Keratinocyte (primary cell): ENCODE results near the gene FBXO31. TPM values are rescaled to one million over a fixed set of nuclear protein-coding genes. Genes with fewer than 3 reads are reported as not detected.

Source experiments
- DNase-seq: peaks from one replicate; pipeline ENCODE4 v3.0.0-alpha.2; 2011; ENCODE audit warnings: low read depth, missing footprints, low spot score
- FAIRE-seq: peaks from 2 replicates; lab custom pipeline; 2011; peaks lifted over from hg19 to GRCh38; lab: Jason Lieb, UNC
- H2AFZ ChIP-seq: 2 replicates; pipeline ENCODE4 v1.6.0; 2012; ENCODE audit warnings: low read length, control low read depth, inconsistent platforms; ENCODE audit not compliant: control insufficient read depth
- H3K27ac ChIP-seq: 2 replicates; pipeline ENCODE4 v1.5.1; 2011; ENCODE audit warnings: low read length; ENCODE audit not compliant: control insufficient read depth, insufficient read depth
- H3K27me3 ChIP-seq: 3 replicates; pipeline ENCODE4 v1.6.0; 2011; ENCODE audit warnings: low read length; ENCODE audit not compliant: control insufficient read depth, insufficient read depth; ENCODE audit errors: extremely low read depth
- H3K36me3 ChIP-seq, 2 experiments: 2 replicates in 1 of 2; 3 replicates in 1 of 2; pipeline ENCODE4 v1.5.1; 2011; ENCODE audit warnings: low read length in 2 of 2, mild to moderate bottlenecking in 1 of 2; ENCODE audit not compliant: control insufficient read depth in 2 of 2, insufficient read depth in 2 of 2; ENCODE audit errors: extremely low read depth in 1 of 2
- H3K4me1 ChIP-seq: 3 replicates; pipeline ENCODE4 v1.5.1; 2011; ENCODE audit warnings: low read length; ENCODE audit not compliant: control insufficient read depth, insufficient read depth; ENCODE audit errors: extremely low read depth
- H3K4me2 ChIP-seq: 3 replicates; pipeline ENCODE4 v1.6.0; 2011; ENCODE audit warnings: low read depth, low read length; ENCODE audit not compliant: control insufficient read depth, insufficient read depth; ENCODE audit errors: extremely low read depth
- H3K4me3 ChIP-seq, 3 experiments: fragments of 200-600 bp in 1 of 3; sonication (generic) in 1 of 3; 2 replicates in 2 of 3; 3 replicates in 1 of 3; pipeline ENCODE4 v1.5.1; 2011 to 2016; ENCODE audit warnings: low read length in 3 of 3, mild to moderate bottlenecking in 3 of 3, control low read depth in 2 of 3, inconsistent platforms in 1 of 3, low read depth in 1 of 3, mixed read lengths in 1 of 3, mixed run types in 1 of 3, moderate library complexity in 1 of 3; ENCODE audit not compliant: control insufficient read depth in 2 of 3, insufficient read depth in 2 of 3; ENCODE audit errors: extremely low read depth in 1 of 3
- H3K79me2 ChIP-seq: 2 replicates; pipeline ENCODE4 v1.6.0; 2012; ENCODE audit warnings: low read length; ENCODE audit not compliant: control insufficient read depth, insufficient read depth
- H3K9ac ChIP-seq: 3 replicates; pipeline ENCODE4 v1.6.0; 2011; ENCODE audit warnings: low read length; ENCODE audit not compliant: control insufficient read depth, insufficient read depth; ENCODE audit errors: extremely low read depth
- H3K9me1 ChIP-seq: 3 replicates; pipeline ENCODE4 v1.6.0; 2011; ENCODE audit warnings: low read length; ENCODE audit not compliant: control insufficient read depth, insufficient read depth; ENCODE audit errors: extremely low read depth
- H3K9me3 ChIP-seq: 2 replicates; pipeline ENCODE4 v1.5.1; 2012; ENCODE audit warnings: low read depth, low read length; ENCODE audit not compliant: control insufficient read depth
- H4K20me1 ChIP-seq: 3 replicates; pipeline ENCODE4 v1.6.0; 2011; ENCODE audit warnings: low read length; ENCODE audit not compliant: control insufficient read depth, insufficient read depth; ENCODE audit errors: extremely low read depth
- CTCF ChIP-seq, 3 experiments: IDR thresholded peaks in 1 of 3; conservative IDR thresholded peaks in 1 of 3; optimal IDR thresholded peaks in 1 of 3; 2 replicates in 2 of 3; 3 replicates in 1 of 3; pipeline versions ENCODE3 to v1.5.1; 2011; ENCODE audit warnings: low read length in 3 of 3, mild to moderate bottlenecking in 3 of 3, moderate library complexity in 2 of 3, control low read depth in 1 of 3, inconsistent platforms in 1 of 3; ENCODE audit not compliant: insufficient read depth in 2 of 3; ENCODE audit errors: extremely low read depth in 1 of 3
- EZH2 ChIP-seq: IDR thresholded peaks from one replicate; pipeline ENCODE4 v1.6.1; 2012; ENCODE audit warnings: inconsistent platforms, mild to moderate bottlenecking, low read length, moderate library complexity
- dilution Hi-C: fragments of 300-500 bp; cut with MboI; formaldehyde crosslinking; loops from one replicate; pipeline ENCODE4 v1.7.0; 2020; ENCODE audit warnings: low sequenced_read_pairs; ENCODE audit not compliant: extremely low pct_ligation_motif_present
- polyA plus RNA-seq, 5 experiments: library from polyadenylated mRNA; depleted of rRNA in 3 of 5; stranded (reverse) in 3 of 5; stranded (forward) in 1 of 5; unstranded in 1 of 5; fragments of >200 nt; gene quantifications; 1 replicate in 1 of 5; 2 replicates in 3 of 5; 3 replicates in 1 of 5; pipeline versions ENCODE4 v1.2.1 to v1.2.3, GENCODE V29; 2011 to 2012; ENCODE audit warnings: missing spikeins in 2 of 5, low read depth in 1 of 5, low replicate concordance in 1 of 5

Gene FBXO31
- polyA plus RNA-seq, 1 donor (not counting 4 experiments of a cell fraction or from before 2014, with no cell fraction given): 17.0 TPM

GRCh38 chr16:87361916-87362619, 21.5 kb downstream of the FBXO31 start:
- Histone ChIP-seq H3K4me2 (no peak overlapping the region), H3K9me1 (no peaks in the 10 kb centered on the region), H3K9me3 (no peaks in the 10 kb centered on the region), H3K4me3 (no peak overlapping the region), H3K79me2 (peaks cover 41% of the 10 kb centered on the region), H3K27me3 (no peaks in the 10 kb centered on the region), H3K27ac (no peak overlapping the region), H4K20me1 (peaks cover 8% of the 10 kb centered on the region), H2AFZ (no peak overlapping the region), H3K4me1 (no peaks in the 10 kb centered on the region), H3K36me3 (peaks cover 42 to 44% of the 10 kb centered on the region in 2 experiments), H3K9ac (no peak overlapping the region)
- TF ChIP-seq EZH2 (no peak), CTCF (optimal IDR thresholded peaks at IDR 0.05 in 1 of 3, IDR thresholded peaks at IDR 0.05 in 1 of 3, conservative IDR thresholded peaks at IDR 0.05 in 1 of 3; ENCODE audit: extremely low read depth in 1 of 3, insufficient read depth in 2 of 3, low read length in 3 of 3) (no peak)
- DNase-seq: no peak
- dilution Hi-C loops: no loop called here
- no peak for FAIRE-seq

- peaks cover 8% of the 10 kb centered on the region for H4K20me1 ChIP-seq
- no peaks in the 10 kb centered on the region for H3K27me3 ChIP-seq
- FAIRE-seq (no peak), DNase-seq (no peak)
- no peaks in the 10 kb centered on the region for H3K4me1 ChIP-seq
- H3K4me3 ChIP-seq: no peak overlapping the region
- no peak overlapping the region for H3K9ac ChIP-seq
- no peak overlapping the region for H3K4me2 ChIP-seq
- no peak overlapping the region for H3K27ac ChIP-seq
- TF ChIP-seq EZH2 (no peak), CTCF (optimal IDR thresholded peaks at IDR 0.05 in 1 of 3, IDR thresholded peaks at IDR 0.05 in 1 of 3, conservative IDR thresholded peaks at IDR 0.05 in 1 of 3; ENCODE audit: extremely low read depth in 1 of 3, insufficient read depth in 2 of 3, low read length in 3 of 3) (no peak)
- dilution Hi-C loops: no loop called here
- H3K9me3 ChIP-seq: no peaks in the 10 kb centered on the region
- H3K9me1 ChIP-seq: no peaks in the 10 kb centered on the region
- H3K79me2 ChIP-seq: peaks cover 32% of the 10 kb centered on the region
- H3K36me3 ChIP-seq: peaks cover 37 to 46% of the 10 kb centered on the region in 2 experiments
- H2AFZ ChIP-seq: no peak overlapping the region
These were observed 22.5 kb downstream of the FBXO31 start for GRCh38 chr16:87360862-87361610.
